ENCODE measurements around the gene AFF1. TPM values are rescaled to one million over a fixed set of nuclear protein-coding genes. Genes with fewer than 3 reads are reported as not detected.

AFF1 gene
- total RNA-seq, 1 donor from 2014 or later: 89.3 TPM

GRCh38 chr4:87150498-87151261 lies 215.9 kb downstream of the AFF1 start:
- Mint-ChIP-seq H3K36me3 (ENCODE audit: insufficient read depth) (peaks cover 1% of the 10 kb centered on the region), H3K4me3 (ENCODE audit: low read depth) (no peak overlapping the region), H3K4me1 (ENCODE audit: low read depth) (peaks cover 10% of the 10 kb centered on the region), H3K27ac (no peak overlapping the region), H3K9me3 (ENCODE audit: low read depth) (no peaks in the 10 kb centered on the region), H3K27me3 (no peaks in the 10 kb centered on the region)
- peak; percentile 38 for DNase-seq (ENCODE audit: low spot score, unreplicated experiment)
- TF ChIP-seq CTCF (IDR thresholded peaks at IDR 0.05; ENCODE audit: unreplicated experiment): peak; percentile 88

- Mint-ChIP-seq H3K4me3 (ENCODE audit: low read depth) (no peak overlapping the region), H3K27ac (no peak overlapping the region)
Observed at GRCh38 chr4:87151730-87152129, 216.9 kb downstream of the AFF1 start.

GRCh38 chr4:87152310-87153041 lies 217.7 kb downstream of the AFF1 start:
- no peak overlapping the region for H3K4me3 Mint-ChIP-seq (ENCODE audit: low read depth)
- H3K9me3 Mint-ChIP-seq (ENCODE audit: low read depth): no peaks in the 10 kb centered on the region
- H3K36me3 Mint-ChIP-seq (ENCODE audit: insufficient read depth): no peaks in the 10 kb centered on the region
- peaks cover 7% of the 10 kb centered on the region for H3K4me1 Mint-ChIP-seq (ENCODE audit: low read depth)
- H3K27ac Mint-ChIP-seq: peak overlapping the region; percentile 31
- TF ChIP-seq CTCF (IDR thresholded peaks at IDR 0.05; ENCODE audit: unreplicated experiment): no peak
- no peaks in the 10 kb centered on the region for H3K27me3 Mint-ChIP-seq
- no peak for DNase-seq (ENCODE audit: low spot score, unreplicated experiment)

More at GRCh38 chr4:87151730-87152129, 216.9 kb downstream of the AFF1 start:
- Mint-ChIP-seq H3K36me3 (ENCODE audit: insufficient read depth) (no peaks in the 10 kb centered on the region), H3K4me1 (ENCODE audit: low read depth) (peaks cover 7% of the 10 kb centered on the region), H3K9me3 (ENCODE audit: low read depth) (no peaks in the 10 kb centered on the region), H3K27me3 (no peaks in the 10 kb centered on the region)
- no peak for DNase-seq (ENCODE audit: low spot score, unreplicated experiment)
- TF ChIP-seq CTCF (IDR thresholded peaks at IDR 0.05; ENCODE audit: unreplicated experiment): no peak

GRCh38 chr4:87153078-87153870 lies 218.5 kb downstream of the AFF1 start:
- Mint-ChIP-seq H3K36me3 (ENCODE audit: insufficient read depth) (no peaks in the 10 kb centered on the region), H3K4me3 (ENCODE audit: low read depth) (no peak overlapping the region), H3K4me1 (ENCODE audit: low read depth) (peaks cover 7% of the 10 kb centered on the region), H3K27me3 (no peaks in the 10 kb centered on the region), H3K27ac (no peak overlapping the region), H3K9me3 (ENCODE audit: low read depth) (no peaks in the 10 kb centered on the region)
- no peak for DNase-seq (ENCODE audit: low spot score, unreplicated experiment)
- TF ChIP-seq CTCF (IDR thresholded peaks at IDR 0.05; ENCODE audit: unreplicated experiment): no peak

GRCh38 chr4:87165892-87166291 lies 231.1 kb downstream of the AFF1 start:
- no peak for TF ChIP-seq CTCF (IDR thresholded peaks at IDR 0.05; ENCODE audit: unreplicated experiment)
- no peaks in the 10 kb centered on the region for H3K9me3 Mint-ChIP-seq (ENCODE audit: low read depth)
- H3K4me3 Mint-ChIP-seq (ENCODE audit: low read depth): no peak overlapping the region
- peaks cover 10% of the 10 kb centered on the region for H3K36me3 Mint-ChIP-seq (ENCODE audit: insufficient read depth)
- no peaks in the 10 kb centered on the region for H3K4me1 Mint-ChIP-seq (ENCODE audit: low read depth)
- no peaks in the 10 kb centered on the region for H3K27me3 Mint-ChIP-seq
- DNase-seq (ENCODE audit: low spot score, unreplicated experiment): no peak
- no peak overlapping the region for H3K27ac Mint-ChIP-seq

All from progenitor cell of endocrine pancreas (in vitro differentiated cells).